ENCODE measurements around the gene ECE1.

- TF ChIP-seq CTCF (IDR thresholded peaks at IDR 0.05) (no peak), POLR2A (IDR thresholded peaks at IDR 0.05) (peak in 2 of 3 donors; percentile 71 to 74)
These were observed 113.4 kb downstream of the ECE1 start, which contains the start of gene EIF4G3 for GRCh38 chr1:21176586-21177555.
